Femur (tissue), 1 donor: ENCODE measurements around the gene RRP1B.
"Not testable (repeated sequence)": the region's sequence is repeated elsewhere in the genome, so short reads cannot be mapped to it uniquely, and the experiment has no call there.

Source experiments
- DNase-seq: peaks from one replicate; pipeline ENCODE4 v3.0.0-alpha.2; 2017

RRP1B gene

DNA sequence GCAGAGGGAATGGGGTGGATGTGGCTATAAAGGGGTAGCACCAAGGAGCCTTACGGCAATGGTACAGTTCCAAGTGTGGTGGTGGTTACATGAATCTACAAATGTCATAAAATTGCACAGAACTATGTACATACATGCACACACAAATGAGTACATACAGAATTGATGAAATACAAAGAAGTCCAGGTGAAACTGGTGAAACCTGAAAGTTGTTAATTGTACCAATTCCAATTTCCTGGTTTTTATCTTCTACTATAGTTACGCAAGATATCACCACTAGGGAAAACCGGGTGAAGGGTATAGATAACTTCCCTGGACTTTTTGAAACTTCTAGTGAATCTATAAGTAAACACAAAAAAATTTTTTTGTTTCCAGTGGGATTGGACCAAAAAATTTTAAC lies 19.0 kb upstream of the RRP1B start:
- DNase-seq: no peak

DNA sequence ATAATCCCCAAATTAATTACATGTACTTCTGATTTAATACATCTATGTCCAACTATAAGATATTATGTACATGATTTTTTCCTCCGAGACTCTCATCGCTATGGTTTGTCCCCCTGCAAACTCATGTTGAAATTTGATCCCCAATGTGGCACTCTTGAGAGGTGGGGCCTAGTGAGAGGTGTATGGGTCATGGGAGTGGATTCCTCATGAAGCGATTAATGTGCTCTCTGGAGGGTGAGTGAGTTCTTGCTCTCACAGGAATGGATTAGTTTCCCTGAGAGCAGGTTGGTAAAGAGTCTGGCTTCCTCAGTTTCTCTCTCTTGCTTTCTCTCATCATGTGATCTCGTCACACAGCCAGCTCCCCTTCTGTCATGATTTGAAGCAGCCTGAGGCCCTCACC lies 16.2 kb upstream of the RRP1B start:
- no peak for DNase-seq

DNA sequence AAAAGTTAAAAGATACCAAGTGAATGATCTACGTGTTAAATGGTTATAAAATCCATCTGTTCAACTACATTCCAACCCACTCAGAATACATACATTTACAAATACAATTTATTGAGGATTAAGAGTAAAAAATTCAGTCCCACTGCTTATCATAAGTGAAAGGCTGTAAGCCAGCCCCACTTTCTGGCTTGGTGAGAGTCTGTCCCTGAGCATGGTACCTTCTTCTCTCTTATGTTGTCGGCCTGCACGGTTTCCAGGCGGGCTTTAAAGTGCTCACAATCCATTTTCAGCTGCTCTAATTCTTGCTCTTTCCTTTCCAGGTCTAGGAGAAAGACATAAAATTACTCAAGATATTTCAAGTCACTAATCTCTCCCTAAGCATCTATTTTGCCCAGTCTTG lies 15.3 kb upstream of the RRP1B start:
- no peak for DNase-seq

DNA sequence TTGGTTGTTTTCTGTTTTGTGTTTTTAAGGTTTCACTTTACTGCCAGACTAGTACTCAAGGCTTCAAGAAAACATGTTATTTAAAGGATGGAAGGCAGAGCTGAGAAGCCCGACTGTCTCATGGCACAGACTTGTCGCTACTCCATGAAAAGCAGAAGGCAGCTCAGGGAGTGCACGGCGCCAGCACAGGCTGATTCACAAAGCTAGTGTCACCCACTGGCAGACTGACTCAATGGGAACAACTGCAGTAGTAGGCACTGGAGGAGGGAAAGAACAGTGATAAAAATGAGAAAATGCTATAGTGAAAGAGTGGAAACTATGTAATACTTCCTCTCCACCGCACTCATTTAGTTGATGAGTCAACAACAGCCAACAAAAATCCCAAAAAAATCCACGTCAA lies 14.8 kb upstream of the RRP1B start:
- DNase-seq: no peak

DNA sequence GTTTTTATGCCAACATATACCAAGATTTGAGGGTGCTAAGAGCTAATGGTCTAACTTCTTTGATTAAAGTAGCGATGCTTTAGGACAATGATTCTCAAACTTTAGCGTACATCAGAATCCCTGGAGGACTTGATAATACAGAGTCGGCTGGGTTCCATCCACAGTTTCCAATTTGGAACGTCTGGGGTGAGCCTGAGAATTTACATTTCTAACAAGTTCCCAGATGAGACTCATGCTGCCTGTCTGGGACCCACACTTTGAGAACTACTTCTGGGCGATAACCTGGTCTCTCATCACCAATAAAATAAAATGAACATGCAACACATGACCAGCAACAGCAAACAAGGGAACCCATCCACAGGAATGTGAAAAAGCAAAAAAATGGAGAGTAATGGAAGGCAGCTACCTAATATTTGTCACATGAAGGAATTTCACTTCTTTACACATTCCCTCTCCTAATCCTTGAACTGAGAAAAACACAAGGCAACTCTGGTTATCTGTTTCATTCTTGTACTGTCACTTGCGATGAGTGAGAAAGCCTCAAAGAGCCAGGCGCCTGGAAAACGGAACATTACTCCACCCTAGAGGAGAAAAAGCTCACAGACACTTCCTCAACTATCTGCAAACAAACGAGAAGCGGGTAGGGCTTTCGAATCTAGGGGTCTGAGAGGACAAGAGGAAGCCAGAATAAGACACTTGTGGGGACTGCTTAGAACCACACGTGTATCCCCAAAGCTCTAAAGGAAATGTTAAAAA lies 14.0 kb upstream of the RRP1B start:
- peak; percentile 80 for DNase-seq

DNA sequence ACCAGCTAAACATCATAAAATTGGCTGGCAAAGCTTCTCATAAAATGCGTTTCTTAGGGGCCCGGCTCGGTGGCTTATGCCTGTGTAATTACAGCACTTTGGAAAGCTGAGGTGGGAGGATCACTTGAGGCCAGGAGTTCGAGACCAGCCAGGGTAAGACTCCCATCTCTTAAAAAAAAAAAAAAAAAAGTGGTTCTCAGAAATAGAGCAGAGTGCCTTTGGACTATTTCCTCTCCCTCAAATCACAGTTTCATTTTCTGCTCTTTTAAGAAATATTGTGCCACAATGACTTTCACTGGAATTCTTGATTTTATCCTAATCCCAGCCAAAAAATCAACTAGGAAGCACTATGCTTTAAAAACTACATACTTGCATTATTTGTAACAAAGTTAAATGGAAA lies 13.4 kb upstream of the RRP1B start:
- no peak for DNase-seq

DNA sequence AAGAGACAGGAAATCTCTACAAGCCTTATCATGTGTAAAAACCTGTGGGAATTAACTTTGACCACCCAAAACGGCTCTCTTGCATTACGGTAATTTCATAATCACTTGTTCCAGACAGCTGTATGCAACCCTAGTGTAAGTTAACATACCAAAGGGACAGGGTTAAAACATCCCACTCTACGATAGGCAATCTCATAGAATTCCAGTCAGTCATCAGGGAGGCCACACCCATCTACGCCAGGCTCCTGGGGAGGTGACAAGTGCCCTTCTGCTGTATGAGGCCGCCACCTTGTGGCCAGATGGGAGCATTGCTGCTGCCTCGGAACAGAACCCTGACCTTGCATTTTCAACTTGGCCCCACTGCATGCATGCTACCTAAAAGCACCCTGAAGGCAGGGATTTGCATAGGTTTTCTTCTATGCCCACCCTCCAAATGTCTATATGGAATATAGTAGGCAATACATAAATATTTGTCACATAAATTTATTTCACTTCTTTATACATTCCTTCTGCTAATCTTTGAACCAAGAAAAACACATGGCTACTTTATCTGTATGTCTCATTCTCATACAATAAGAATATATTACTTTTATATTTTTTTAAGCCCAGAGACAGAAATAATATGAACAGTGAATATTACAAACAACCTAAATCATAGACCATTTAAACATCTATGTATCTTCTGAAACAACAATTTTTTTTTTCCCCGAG lies 12.7 kb upstream of the RRP1B start:
- peak; percentile 91 for DNase-seq

DNA sequence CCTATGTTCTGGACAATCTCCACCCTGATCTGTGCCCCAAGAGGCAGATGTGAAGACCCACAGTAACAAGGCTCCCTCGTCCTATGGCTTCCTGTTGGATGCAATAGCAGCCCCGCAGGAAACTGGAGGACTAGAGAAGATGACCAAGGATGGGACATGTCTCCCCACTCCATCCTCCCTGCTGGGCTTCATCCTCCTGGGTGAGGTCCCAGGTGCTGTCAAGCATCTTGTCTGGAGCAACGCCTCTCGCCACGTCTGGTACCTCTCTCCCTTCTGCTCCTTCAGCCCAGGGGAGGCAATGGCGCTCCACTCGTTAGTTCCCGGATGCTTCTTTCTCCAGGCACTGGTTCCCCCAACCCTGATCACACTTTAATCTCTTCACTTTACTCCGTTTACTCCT lies 11.2 kb upstream of the RRP1B start:
- no peak for DNase-seq

DNA sequence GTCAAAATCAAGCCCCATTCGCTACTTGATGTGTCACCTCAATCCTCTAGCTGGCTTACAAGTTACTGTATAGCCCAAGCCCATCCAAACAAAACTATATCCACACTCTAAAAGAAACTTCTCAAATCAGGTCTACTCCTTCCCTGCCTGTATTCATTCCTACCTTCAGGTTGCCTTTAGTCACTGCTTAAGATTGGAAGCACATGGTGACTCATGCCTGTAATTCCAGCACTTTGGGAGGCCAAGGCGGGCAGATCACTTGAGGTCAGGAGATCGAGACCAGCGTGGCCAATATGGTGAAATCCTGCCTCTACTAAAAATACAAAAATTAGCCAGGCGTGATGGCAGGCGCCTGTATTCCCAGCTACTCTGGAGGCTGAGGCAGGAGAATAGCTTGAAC lies 7.4 kb upstream of the RRP1B start:
- not testable (repeated sequence) for DNase-seq

DNA sequence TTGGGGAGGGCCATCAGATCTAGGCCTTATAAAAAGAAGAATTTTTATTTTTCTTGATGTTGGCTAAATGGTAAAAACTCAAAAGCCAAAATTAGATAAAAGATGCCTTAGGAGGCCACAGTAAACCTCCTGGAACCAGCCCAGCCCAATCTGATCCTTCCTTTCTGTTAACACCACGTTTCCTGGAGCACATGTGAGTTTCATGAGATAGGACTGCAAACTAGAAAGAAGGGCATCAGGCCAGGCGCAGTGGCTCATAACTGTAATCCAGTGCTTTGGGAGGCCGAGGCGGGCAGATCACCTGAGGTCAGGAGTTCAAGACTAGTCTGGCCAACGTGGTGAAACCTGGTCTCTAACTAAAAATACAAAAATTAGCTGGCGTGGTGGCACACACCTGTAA lies 6.7 kb upstream of the RRP1B start:
- DNase-seq: no peak

DNA sequence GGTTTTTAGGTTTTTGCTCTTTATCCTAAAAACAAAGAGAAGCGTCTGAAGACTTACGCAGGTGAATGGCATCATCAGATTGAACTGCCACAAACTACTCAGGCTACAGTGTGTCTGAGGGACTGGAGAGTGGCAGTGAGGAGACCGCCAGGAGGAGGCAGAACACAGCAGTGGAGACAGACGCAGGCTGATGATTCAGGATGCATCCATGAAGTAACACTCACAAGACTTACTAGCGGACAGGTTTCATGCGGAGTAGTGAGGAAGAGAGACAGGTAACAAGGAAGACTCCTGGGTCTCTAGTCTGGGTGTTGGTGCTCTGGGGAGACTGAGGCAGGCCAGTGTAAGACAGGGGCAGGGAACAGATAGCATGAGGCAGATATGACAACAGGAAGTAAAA lies 5.7 kb upstream of the RRP1B start:
- no peak for DNase-seq

DNA sequence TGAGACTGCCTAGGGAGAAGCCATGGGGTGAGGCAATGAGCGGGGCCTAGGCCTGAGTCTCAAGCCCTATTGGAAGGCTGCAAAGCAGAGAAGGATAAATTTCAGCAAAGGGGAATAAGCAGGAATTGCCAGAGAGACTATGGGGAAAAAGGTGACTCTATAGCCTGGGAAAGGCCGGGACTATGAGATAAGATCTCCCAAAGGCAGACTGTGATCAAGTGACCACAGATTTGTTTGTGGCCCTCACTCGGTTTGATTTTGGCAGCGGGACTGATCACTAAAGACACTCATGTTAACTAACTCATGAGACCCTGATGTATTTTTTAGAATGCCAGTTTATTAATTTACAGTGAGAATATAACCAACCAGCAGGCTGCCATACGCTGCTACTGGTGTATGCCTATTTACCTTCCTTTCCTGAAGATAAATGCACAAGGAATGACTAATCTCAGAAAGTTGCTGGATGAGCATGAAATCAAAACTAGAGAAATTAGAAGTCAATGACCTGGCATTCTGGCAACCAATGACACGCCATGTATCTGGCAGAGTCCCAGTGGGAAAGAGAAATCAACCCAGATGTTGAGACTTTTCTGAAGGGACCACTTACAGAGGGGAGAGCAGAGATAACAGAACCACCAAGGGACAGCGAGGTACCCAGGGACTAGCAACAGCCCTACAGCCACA lies 4.4 kb upstream of the RRP1B start:
- no peak for DNase-seq

DNA sequence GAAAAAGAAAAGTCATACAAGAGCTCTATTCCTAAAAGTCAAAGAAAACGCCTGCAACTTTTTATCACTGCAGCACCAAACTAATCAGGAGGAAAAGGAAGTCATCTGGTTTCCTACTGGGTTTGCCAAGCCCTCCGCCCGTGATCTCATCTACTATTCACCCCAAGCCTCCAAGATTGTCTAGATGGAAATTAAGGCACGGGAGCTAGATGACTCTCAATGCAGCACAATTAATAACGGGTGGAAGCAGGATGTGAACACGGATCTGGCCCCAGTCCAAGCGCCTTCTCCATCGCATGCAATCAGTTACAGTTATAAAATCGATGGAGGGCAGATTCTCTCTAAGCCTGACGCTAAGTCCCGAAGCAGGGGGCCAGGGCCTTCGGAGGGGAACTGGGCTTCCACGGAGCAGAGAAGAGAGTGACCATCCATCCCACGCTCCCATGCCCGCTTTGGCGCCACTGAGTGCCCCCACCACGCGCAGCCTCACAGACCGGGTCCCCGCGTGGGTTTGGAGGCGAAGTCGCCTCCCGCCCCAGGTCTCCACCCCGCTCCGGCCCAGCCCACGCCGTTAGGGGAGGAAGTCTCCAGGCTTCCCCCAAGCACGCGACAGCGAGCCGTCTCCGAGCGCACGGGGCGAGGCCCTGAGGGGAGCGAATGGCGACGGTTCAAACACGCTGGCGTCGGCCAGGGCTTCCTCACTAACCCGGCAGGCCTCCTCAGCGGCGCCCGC lies 1.8 kb upstream of the RRP1B start:
- DNase-seq: no peak

DNA sequence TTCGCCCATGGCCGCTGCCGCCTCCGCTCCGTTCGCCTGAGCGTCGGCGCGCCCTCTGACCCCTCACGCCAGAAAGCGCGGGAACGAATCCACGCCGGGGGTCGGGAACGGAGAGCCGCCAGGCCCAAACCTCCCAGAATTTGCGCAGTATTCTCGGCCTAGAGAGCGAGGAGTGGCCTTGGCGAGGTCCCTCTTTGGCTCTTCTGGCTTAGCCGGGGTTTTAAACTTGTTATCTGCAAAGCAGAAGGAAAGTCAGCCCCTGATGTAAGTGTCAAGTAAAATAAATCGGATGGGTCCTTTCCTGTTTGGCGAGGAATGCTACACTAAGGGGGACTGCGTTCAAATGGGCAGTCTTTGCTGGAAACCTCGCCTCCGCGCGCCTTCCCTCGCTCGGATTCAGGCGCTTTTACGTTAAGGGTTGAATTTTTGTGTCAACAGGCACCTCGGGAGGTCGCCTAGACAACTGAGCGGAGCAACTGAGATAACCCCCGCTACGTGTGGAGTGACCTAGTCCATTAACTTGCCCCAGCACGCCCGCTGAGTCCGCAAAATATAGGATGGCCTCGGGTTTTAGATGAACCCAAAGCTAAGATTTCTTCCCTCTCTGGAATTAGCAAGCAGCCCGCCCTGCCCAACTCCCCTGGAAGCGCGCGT lies 1.1 kb upstream of the RRP1B start:
- DNase-seq: no peak

DNA sequence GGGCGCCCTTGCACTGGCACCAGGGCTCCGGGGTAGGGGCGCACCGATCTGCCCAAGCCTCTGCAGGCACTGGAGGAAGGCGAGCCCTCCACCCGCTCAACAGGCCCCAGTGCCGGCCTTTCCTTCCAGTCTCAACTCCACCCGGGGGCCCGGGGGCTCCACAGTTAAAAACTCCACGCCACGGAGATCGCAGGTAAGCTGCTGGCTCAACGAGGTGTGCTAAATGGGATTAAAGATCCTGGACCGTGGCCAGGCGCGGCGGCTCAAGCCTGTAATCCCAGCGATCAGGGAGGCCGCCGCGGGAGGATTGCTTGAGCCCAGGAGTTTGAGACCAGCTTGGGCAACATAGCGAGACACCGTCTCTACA lies 608 bp upstream of the RRP1B start:
- DNase-seq: no peak

DNA sequence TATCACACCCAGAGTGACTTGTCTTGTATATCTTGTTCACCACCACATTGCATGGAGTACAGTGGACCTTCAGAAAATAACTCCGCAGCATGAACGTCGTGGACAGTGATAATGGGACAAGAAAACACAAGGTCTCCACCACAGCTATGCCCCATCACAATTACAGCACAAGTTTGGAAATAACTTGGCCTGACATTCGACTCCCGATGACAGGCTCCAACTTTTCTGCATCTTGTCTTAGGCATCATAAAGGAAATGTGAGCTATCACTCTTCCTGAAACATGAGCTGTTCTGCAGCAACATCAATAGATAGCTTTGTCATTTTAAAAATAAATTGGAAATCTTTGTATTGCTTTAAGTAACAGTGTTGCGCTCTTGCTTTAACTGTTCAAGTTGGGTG lies 2.9 kb downstream of the RRP1B start:
- DNase-seq: no peak

DNA sequence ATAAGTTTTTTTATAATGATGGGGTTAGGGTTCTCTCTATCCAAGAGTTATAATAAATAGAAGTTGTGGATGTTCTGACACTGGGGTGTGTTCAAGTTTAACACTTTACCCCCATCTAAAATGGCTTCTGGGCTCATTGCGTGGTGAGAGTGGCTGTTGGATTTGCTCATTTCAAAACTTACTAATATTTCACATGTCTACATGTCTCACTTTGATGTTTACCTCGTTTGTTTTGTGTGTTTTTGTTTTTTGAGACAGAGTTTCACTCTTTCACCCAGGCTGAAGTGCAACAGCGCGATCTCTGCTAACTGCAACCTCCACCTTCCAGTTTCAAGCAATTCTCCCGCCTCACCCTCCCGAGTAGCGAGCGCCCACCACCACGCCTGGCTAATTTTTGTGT lies 3.7 kb downstream of the RRP1B start:
- no peak for DNase-seq

DNA sequence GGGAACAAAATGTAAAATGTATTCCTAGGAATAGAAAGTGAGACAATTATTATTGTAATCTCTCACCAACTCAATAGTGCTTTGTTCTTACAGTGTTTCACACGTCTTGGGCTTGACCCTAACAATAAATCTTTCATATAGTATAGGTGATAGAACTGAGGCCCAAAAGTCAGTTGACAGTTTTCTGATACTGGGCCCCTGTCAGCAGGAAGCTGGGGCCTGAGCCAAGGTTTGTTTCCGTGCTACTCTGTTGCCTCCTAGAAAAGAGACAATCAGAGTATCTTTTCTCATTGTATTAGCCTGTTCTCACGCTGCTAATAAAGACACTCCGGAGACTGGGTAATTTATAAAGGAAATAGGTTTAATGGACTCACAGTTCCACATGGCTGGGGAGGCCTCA lies 5.0 kb downstream of the RRP1B start:
- DNase-seq: no peak

DNA sequence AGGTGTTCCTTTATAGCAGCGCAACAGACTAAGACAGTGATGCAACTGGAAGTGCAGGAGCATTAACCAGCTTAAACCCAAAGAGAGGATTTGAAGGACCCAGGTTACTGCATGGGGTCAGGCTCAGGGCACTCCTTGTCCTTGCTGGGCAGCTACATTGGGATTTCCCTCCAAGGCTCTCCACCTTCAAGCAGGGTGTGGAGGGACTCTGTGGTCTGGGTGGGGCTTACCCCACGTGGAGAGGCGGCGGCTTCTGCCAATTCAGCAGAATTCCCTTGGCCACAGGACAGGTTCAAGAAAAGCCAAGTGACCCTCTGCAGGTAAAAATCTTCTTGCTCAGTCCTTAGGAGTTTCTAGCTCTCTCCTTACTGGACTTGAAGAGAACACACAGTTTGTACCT lies 6.5 kb downstream of the RRP1B start:
- no peak for DNase-seq

DNA sequence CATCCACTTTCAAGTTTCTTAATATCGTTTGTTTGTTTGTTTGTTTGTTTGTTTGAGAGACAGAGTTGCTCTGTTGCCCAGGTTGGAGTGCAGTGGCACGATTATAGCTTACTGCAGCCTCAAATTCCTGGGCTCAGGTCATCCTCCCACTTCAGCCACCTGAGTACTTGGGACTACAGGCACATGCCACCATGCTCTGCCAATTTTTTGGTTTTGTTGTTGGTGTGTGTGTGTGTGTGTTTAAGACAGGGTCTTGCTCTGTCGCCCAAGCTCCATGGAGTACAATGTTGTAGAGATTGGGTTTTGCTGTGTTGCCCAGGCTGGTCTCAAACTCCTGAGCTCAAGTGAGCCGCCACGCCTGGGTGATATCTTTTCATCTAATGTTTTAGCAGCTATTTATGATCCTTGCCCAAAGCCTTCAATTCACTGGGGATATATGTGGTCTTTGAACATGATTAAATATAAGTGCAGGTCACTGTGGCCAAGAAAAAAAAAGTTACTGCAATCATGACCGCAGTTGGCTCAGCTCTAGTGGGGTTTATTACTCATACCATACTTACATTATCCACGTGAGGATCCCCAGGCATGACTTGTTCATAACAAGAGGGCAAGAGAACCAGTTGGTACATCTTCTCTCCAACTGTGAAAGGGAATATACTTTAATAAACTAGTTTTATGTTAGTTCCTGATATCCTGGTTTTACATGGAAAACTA lies 8.0 kb downstream of the RRP1B start:
- no peak for DNase-seq

DNA sequence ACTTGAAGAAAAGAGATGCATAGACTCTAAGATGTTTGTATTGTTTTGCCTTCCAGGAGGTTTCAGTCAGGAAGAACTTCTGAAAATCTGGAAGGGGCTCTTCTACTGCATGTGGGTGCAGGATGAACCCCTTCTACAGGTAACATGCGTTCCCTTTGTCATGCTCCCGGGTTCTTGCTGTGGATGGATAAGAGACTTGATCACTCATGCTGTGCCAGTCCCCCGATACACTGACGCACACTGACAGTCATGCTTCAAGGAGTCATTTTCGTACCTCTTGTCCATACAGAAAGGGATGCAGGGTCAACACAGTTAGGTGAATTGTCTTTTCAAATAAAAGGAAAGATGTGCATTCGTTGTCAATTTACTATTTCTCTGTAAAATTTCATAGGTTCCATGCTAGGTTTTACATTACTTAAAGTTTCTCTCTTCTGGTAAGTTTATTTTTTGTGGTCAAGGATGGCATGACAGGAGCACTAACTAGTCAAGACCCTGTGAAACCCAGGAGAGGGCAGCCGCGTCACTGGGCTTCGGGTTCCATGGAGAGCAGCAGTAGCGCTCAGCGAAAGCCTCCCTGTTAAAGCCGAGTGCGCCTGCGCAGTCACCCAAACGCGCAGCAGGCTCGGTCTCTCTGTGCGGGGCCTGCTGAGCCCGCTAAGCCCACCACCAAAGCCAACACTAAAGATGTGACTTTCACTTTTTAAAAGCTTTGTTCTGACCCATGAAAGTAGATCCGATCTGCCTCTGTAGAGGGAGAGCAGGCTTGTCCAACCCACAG lies 10.7 kb downstream of the RRP1B start:
- DNase-seq: no peak

DNA sequence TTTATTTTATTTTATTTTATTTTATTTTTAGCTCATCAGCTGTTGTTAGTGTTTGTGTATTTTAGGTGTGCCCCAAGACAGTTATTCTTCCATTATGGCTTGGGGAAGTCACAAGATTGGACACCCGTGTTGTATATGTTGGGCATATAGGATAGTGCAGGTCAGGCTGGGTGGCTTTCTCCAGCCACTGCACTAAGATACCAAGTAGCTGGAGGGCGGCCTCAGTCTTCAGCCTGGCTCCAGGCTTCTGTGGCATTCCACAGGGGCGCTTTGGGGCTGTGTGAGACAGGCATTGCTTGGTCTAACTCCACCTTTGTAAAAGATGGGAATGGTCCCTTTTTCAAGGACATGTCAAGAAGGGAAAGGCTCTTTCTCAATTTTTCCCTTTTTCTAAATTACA lies 16.5 kb downstream of the RRP1B start:
- DNase-seq: no peak
